ENCODE results near the gene GPR84. TPM values are rescaled to one million over a fixed set of nuclear protein-coding genes. Genes with fewer than 3 reads are reported as not detected.

GPR84 gene
- polyA plus RNA-seq, 1 donor: 0.16 TPM

DNA sequence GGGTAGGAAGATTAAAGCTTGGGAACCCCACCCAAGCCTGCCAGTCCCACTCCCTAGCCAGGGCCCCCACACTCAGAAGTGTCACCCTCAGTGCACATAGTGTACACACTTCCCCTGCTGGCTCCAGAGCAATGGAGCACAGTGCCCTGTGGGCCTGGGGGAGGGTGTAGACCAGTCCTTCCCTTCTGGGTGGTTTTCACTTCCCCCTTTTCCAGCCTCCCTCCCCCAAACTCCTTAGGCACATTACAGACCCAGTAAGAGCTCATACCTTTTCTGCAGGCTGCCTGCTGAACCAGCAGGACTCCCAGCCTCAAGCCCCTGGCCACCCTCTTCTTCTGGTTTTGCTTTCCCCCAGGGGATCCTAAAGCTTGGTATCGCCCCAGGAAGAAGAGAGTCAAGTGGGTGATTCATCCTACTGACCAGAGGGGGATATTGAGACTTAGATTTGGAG lies 20.3 kb upstream of the GPR84 start, which contains the start of gene ZNF385A:
TSS of gene ZNF385A (minus strand) at position 143 of the 451 bp plus-strand sequence. CDS start 219 bp downstream, outside the sequence.
- Histone ChIP-seq H3K36me3 (ENCODE audit: control insufficient read depth, insufficient read depth, low read length) (no peaks in the 10 kb centered on the region), H3K4me1 (ENCODE audit: control insufficient read depth, insufficient read depth, low read length) (peaks cover 4% of the 10 kb centered on the region), H3K27ac (ENCODE audit: low read length) (no peak within 1 kb of the TSS), H3K27me3 (ENCODE audit: control insufficient read depth, insufficient read depth, low read length) (no peaks in the 10 kb centered on the region), H3K4me3 (ENCODE audit: low read length) (no peak within 1 kb of the TSS), H3K9me3 (ENCODE audit: control insufficient read depth, low read depth, low read length) (no peaks in the 10 kb centered on the region)
- no CpG with 5 or more reads among the region's 1 CpG for WGBS (ENCODE audit: insufficient coverage, low lambda C conversion rate)
- DNase-seq: no peak

DNA sequence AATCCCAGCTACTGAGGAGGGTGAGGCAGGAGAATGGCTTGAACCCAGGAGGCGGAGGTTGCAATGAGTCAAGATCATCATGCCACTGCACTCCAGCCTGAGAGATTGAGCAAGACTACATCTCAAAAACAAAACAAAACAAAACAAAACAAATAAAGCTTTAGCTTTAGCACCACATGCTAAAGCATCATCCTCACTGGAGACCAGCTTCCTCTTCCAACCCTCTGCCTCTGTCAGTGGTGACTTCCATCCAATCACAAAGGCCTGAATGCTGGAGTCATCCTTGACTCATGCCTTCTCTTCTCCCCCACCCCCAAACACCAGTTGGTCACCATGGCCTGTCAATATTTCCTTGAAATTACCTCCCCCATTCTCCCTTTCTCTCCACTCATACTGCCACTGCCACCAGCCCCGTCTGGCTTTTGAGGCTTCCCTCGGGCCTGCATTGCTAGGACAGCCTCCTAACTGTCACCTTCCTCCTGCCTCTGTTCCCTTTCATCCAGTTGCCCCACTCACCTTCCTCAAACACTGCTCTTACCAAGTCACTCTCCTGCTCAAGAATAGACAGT lies 18.8 kb upstream of the GPR84 start:
- H3K27me3 ChIP-seq (ENCODE audit: control insufficient read depth, insufficient read depth, low read length): peaks cover 5% of the 10 kb centered on the region
- DNase-seq: no peak
- no peaks in the 10 kb centered on the region for H3K36me3 ChIP-seq (ENCODE audit: control insufficient read depth, insufficient read depth, low read length)
- H3K27ac ChIP-seq (ENCODE audit: low read length): no peak overlapping the region
- no peak overlapping the region for H3K4me3 ChIP-seq (ENCODE audit: low read length)
- H3K9me3 ChIP-seq (ENCODE audit: control insufficient read depth, low read depth, low read length): no peaks in the 10 kb centered on the region
- no CpG with 5 or more reads among the region's 3 CpGs for WGBS (ENCODE audit: insufficient coverage, low lambda C conversion rate)
- peaks cover 5% of the 10 kb centered on the region for H3K4me1 ChIP-seq (ENCODE audit: control insufficient read depth, insufficient read depth, low read length)

DNA sequence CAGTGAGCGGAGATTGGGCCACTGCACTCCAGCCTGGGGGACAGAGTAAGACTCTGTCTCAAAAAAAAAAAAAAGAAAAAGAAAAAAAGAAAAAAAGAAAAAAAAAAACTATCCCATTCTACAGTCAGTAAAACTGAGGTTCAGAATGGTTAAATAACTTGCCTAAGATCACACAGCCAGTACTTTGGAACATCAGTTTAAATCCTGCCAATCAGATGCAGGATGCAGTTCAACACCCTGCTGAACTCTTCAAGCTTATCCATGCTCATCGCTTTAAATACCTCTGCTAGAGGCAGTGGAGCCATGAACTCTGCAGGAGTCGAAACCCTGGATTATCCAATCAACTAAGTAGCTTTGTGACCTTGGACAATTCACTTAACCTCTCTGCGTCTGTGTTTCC lies 16.9 kb upstream of the GPR84 start:
- H3K27me3 ChIP-seq (ENCODE audit: control insufficient read depth, insufficient read depth, low read length): peaks cover 9% of the 10 kb centered on the region
- no peaks in the 10 kb centered on the region for H3K36me3 ChIP-seq (ENCODE audit: control insufficient read depth, insufficient read depth, low read length)
- no peaks in the 10 kb centered on the region for H3K9me3 ChIP-seq (ENCODE audit: control insufficient read depth, low read depth, low read length)
- no peak for DNase-seq
- no peak overlapping the region for H3K4me3 ChIP-seq (ENCODE audit: low read length)
- peaks cover 5% of the 10 kb centered on the region for H3K4me1 ChIP-seq (ENCODE audit: control insufficient read depth, insufficient read depth, low read length)
- WGBS (ENCODE audit: insufficient coverage, low lambda C conversion rate): no CpG with 5 or more reads among the region's 4 CpGs
- H3K27ac ChIP-seq (ENCODE audit: low read length): no peak overlapping the region

DNA sequence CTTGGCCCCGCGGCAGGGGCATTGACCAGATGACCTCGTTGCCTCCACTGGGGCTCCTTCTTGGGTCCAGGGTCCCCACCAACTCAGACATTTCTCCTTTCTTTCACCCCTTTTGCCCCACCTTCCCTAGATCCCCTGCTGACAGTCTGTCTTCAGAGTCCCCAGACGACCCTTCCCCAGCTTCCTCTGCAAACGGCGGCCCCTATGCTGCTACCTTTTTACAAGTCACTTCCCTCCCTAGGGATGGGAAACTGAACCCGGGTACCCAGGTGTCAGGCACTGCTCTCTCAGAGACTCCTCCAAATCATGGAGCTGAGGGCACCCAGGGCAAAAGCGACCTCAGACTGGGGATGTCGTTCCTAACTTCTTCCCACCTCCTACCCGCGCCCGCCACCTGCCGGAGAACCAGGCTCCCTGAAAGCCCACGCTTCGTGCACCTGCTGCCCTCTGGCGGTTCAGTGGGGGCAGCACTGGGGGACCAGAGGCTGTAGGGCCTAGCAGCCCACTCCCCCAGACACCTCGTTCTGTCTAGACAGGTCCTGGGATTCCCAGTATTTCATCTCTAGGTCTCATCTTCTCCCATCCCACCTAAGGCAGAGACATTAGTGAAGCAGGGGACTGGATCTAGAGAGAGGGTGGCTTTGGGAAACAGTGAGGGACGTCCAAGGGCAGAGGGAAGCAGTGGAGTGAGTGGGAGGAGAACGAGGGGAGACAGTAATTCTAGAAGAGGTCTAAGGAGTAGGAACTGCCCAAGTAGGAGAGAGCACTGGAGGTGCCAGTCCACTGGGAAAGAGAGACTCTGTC lies 15.3 kb upstream of the GPR84 start:
- WGBS (ENCODE audit: insufficient coverage, low lambda C conversion rate): no CpG with 5 or more reads among the region's 19 CpGs
- peak overlapping the region; percentile 21 for H3K4me3 ChIP-seq (ENCODE audit: low read length)
- no peak overlapping the region for H3K27ac ChIP-seq (ENCODE audit: low read length)
- peaks cover 5% of the 10 kb centered on the region for H3K4me1 ChIP-seq (ENCODE audit: control insufficient read depth, insufficient read depth, low read length)
- H3K27me3 ChIP-seq (ENCODE audit: control insufficient read depth, insufficient read depth, low read length): peaks cover 9% of the 10 kb centered on the region
- peak; percentile 71 to 74 for DNase-seq
- H3K9me3 ChIP-seq (ENCODE audit: control insufficient read depth, low read depth, low read length): no peaks in the 10 kb centered on the region
- H3K36me3 ChIP-seq (ENCODE audit: control insufficient read depth, insufficient read depth, low read length): no peaks in the 10 kb centered on the region

DNA sequence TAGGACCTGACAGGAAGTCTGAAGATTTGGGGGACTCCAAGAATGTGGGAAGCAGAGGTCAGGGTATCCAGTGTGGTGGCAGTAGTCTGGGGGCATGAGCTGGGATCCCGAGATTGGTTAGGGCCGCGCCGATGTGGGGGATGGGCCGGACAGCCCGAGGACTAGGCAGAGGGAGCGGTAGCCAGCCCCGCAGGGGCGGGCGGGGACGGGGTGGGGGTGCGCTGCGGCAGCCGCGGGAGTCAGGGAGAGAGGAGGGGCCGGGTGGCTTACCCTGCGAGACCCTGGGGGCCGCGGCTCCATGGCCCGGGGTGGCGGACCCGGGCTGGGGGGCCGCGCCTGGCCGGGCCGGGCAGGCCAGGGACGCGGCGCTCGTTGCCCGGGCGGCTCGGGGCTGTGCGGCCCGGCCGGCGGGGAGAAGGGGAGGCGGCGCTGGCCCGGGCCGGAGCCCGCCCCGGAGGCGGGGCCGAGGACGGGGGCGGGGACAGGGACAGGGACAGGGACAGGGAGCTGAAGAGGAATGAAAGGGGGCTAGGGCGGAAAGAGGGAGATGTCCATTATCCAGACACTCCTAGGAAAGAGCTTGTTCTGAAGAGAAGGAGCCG lies 14.6 kb upstream of the GPR84 start:
- Histone ChIP-seq H3K27me3 (ENCODE audit: control insufficient read depth, insufficient read depth, low read length) (peaks cover 9% of the 10 kb centered on the region), H3K4me1 (ENCODE audit: control insufficient read depth, insufficient read depth, low read length) (peaks cover 5% of the 10 kb centered on the region), H3K4me3 (ENCODE audit: low read length) (peak overlapping the region; percentile 21), H3K36me3 (ENCODE audit: control insufficient read depth, insufficient read depth, low read length) (no peaks in the 10 kb centered on the region), H3K9me3 (ENCODE audit: control insufficient read depth, low read depth, low read length) (no peaks in the 10 kb centered on the region), H3K27ac (ENCODE audit: low read length) (no peak overlapping the region)
- WGBS (ENCODE audit: insufficient coverage, low lambda C conversion rate): no CpG with 5 or more reads among the region's 49 CpGs
- DNase-seq: peak in 1 of 2 donors; percentile 57

DNA sequence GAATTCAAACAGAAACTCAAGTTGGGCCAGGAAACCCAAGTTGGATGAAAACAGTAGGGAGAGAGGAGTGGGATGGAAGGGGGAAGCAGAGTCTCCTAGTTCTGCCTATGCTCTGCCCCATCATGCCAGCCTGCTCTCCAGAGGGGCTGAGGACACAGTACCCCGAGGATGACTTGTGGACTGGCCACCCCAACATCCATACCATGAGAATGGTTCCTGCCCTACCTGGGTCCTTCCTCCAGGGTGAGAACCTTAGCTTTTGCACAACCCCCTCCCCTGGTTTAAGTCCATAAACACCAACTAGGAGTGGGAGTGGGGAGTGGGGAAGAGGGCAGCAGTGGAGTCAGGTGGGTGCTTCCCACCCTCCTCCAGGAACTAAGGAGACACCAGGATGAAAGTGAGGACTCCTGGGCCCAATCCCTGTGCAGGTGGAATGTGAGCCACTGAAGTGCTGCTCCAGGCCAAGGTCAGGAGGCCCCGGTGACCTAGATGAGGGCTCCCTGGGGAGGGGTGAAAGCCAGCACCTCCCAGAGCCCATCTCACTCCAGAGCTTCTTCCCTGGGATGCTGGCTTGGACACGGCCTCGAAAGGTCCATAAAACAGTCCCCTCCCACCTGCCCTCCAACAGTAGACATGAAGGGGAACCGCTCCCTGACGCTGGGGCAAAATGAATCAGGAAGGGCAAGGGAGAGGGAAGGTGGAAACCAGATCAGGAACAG lies 13.7 kb upstream of the GPR84 start:
- WGBS (ENCODE audit: insufficient coverage, low lambda C conversion rate): no CpG with 5 or more reads among the region's 6 CpGs
- H3K27ac ChIP-seq (ENCODE audit: low read length): no peak overlapping the region
- no peaks in the 10 kb centered on the region for H3K36me3 ChIP-seq (ENCODE audit: control insufficient read depth, insufficient read depth, low read length)
- no peaks in the 10 kb centered on the region for H3K9me3 ChIP-seq (ENCODE audit: control insufficient read depth, low read depth, low read length)
- no peak overlapping the region for H3K4me3 ChIP-seq (ENCODE audit: low read length)
- no peak for DNase-seq
- peaks cover 5% of the 10 kb centered on the region for H3K4me1 ChIP-seq (ENCODE audit: control insufficient read depth, insufficient read depth, low read length)
- peaks cover 9% of the 10 kb centered on the region for H3K27me3 ChIP-seq (ENCODE audit: control insufficient read depth, insufficient read depth, low read length)

DNA sequence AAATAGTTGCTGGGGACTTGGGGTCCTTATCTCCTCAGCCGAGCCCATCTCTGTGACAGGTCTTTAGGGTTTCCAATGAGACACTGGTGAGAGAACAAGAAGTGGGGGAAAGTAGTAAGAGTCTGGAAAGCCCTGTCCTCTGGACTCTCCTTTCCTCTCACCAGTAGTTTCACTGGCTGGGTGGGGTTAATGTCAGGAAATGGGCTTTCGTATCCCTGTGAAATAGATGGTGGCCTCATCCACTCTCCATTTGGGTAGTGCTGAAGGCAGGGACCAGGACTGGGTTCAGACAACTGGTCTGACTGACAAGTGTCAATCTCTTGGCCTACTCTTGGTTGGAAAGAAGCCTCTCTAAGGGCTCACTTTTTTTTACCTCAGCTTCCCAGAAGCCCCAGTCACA lies 12.7 kb upstream of the GPR84 start:
- no peaks in the 10 kb centered on the region for H3K9me3 ChIP-seq (ENCODE audit: control insufficient read depth, low read depth, low read length)
- no peak for DNase-seq
- no peak overlapping the region for H3K4me3 ChIP-seq (ENCODE audit: low read length)
- H3K27me3 ChIP-seq (ENCODE audit: control insufficient read depth, insufficient read depth, low read length): peaks cover 9% of the 10 kb centered on the region
- peaks cover 5% of the 10 kb centered on the region for H3K4me1 ChIP-seq (ENCODE audit: control insufficient read depth, insufficient read depth, low read length)
- H3K36me3 ChIP-seq (ENCODE audit: control insufficient read depth, insufficient read depth, low read length): no peaks in the 10 kb centered on the region
- H3K27ac ChIP-seq (ENCODE audit: low read length): no peak overlapping the region
- WGBS (ENCODE audit: insufficient coverage, low lambda C conversion rate): no CpG with 5 or more reads among the region's 2 CpGs

DNA sequence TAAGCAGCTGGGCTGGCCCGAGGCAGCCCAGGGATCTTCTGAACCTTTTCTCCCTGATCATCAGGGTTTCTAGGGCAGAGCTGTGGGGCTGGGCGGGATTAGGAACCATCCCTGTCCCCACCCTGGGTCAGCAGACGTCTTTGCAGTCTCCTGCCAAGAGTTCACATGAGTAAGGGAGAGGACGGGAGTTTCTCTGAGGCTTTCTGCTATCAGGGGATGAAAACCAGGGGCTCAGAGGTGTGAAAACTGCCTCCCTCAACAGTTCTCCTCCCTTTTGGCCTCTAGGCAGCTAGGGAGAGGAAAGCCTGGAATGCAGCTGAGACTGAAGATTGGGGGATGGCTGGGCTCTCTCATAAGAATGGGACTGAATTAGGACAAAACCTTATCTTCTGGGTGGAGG lies 12.3 kb upstream of the GPR84 start:
- H3K27ac ChIP-seq (ENCODE audit: low read length): no peak overlapping the region
- no CpG with 5 or more reads among the region's 4 CpGs for WGBS (ENCODE audit: insufficient coverage, low lambda C conversion rate)

DNA sequence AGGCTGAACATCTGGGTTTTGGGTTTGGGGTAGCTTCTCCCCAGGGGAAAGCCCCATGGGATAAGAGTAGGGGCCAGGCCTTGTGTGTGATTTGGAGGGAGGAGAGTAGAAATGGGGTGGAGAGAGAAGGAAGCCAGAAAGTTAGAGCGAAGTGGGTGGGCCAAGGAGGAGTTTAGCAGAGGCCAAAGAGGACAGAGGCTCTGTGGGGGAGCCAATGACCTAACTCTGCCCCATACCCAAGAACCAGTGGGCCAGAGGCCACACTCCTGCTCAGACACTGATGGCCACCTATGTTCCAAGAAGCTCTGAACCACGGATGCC lies 10.9 kb upstream of the GPR84 start:
- no peak overlapping the region for H3K4me3 ChIP-seq (ENCODE audit: low read length)
- no CpG with 5 or more reads among the region's 2 CpGs for WGBS (ENCODE audit: insufficient coverage, low lambda C conversion rate)
- H3K27me3 ChIP-seq (ENCODE audit: control insufficient read depth, insufficient read depth, low read length): peaks cover 9% of the 10 kb centered on the region
- H3K4me1 ChIP-seq (ENCODE audit: control insufficient read depth, insufficient read depth, low read length): peaks cover 11% of the 10 kb centered on the region
- H3K36me3 ChIP-seq (ENCODE audit: control insufficient read depth, insufficient read depth, low read length): no peaks in the 10 kb centered on the region
- DNase-seq: no peak
- H3K27ac ChIP-seq (ENCODE audit: low read length): no peak overlapping the region
- H3K9me3 ChIP-seq (ENCODE audit: control insufficient read depth, low read depth, low read length): no peaks in the 10 kb centered on the region

More for the DNA sequence above, 12.3 kb upstream of the GPR84 start:
- H3K27me3 ChIP-seq (ENCODE audit: control insufficient read depth, insufficient read depth, low read length): peaks cover 9% of the 10 kb centered on the region
- H3K36me3 ChIP-seq (ENCODE audit: control insufficient read depth, insufficient read depth, low read length): no peaks in the 10 kb centered on the region
- H3K4me1 ChIP-seq (ENCODE audit: control insufficient read depth, insufficient read depth, low read length): peaks cover 5% of the 10 kb centered on the region
- no peaks in the 10 kb centered on the region for H3K9me3 ChIP-seq (ENCODE audit: control insufficient read depth, low read depth, low read length)
- H3K4me3 ChIP-seq (ENCODE audit: low read length): no peak overlapping the region
- no peak for DNase-seq

DNA sequence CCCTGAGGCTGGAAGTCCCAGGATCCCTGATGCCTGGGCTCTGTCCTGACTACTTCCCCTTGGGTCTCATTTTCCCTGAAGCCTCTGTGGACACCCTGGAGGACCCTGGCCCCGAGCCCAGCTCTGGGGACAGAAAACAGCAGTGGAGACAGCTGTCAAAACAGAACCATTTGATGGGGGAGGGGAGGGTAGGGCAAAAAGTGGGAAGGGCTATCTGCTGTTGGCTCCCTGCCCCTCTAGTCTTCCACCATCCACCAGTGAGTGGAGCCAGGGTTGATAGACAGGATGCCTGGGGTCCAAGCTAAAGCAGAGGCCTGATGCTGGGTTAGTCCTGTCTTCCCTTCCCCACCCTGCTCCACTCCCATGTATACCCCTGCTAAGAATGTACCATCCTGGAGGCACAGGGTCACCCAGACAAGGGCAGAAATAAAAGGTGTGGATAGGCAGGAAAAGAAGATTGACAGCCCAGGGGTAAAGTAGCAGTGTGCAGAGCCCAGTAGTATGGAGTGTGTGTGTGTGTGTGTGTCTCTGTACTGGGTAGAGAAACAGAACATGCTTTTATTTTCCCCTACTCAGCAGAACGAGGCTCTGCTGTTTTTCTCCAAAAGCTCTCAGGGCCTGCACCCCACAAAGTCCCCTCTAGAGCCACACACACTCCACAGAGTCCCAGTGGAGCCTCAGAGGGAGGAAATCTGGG lies 10.4 kb upstream of the GPR84 start:
- Histone ChIP-seq H3K27ac (ENCODE audit: low read length) (no peak overlapping the region), H3K4me1 (ENCODE audit: control insufficient read depth, insufficient read depth, low read length) (peaks cover 15% of the 10 kb centered on the region)
- WGBS (ENCODE audit: insufficient coverage, low lambda C conversion rate): no CpG with 5 or more reads among the region's 2 CpGs

More for the DNA sequence above, 10.4 kb upstream of the GPR84 start:
- H3K36me3 ChIP-seq (ENCODE audit: control insufficient read depth, insufficient read depth, low read length): no peaks in the 10 kb centered on the region
- no peak overlapping the region for H3K4me3 ChIP-seq (ENCODE audit: low read length)
- peaks cover 10% of the 10 kb centered on the region for H3K27me3 ChIP-seq (ENCODE audit: control insufficient read depth, insufficient read depth, low read length)
- DNase-seq: no peak
- H3K9me3 ChIP-seq (ENCODE audit: control insufficient read depth, low read depth, low read length): no peaks in the 10 kb centered on the region

Data from large intestine (tissue), 3 donors.